Thoracic aorta (tissue), 2 donors: ENCODE measurements around the gene KIDINS220. TPM values are rescaled to one million over a fixed set of nuclear protein-coding genes. Genes with fewer than 3 reads are reported as not detected.

ENCODE experiments used
- ATAC-seq: fragments of 150-250 bp; one replicate; pipeline ENCODE4 v1.8.0; 2017; ENCODE audit warnings: low read depth; ENCODE audit not compliant: insufficient number of reproducible peaks, low FRiP score
- DNase-seq: peaks from one replicate; pipeline ENCODE4 v3.0.0-alpha.2; 2020; ENCODE audit warnings: low spot score
- H3K27ac ChIP-seq, 2 donors: fragments of 200-600 bp; sonication (generic); 1 replicate in 1 of 2; 2 replicates in 1 of 2; pipeline ENCODE4 v1.5.1; 2016; ENCODE audit warnings: mild to moderate bottlenecking in 2 of 2, moderate library complexity in 2 of 2
- H3K27me3 ChIP-seq: fragments of 200-600 bp; sonication (generic); replicated peaks from 2 replicates; pipeline ENCODE4 v1.6.0; 2016; ENCODE audit warnings: mild to moderate bottlenecking; ENCODE audit not compliant: insufficient read depth
- H3K36me3 ChIP-seq: fragments of 200-600 bp; sonication (generic); one replicate; pipeline ENCODE4 v1.5.1; 2016
- H3K4me1 ChIP-seq, 2 donors: fragments of 200-600 bp; sonication (generic); 1 replicate in 1 of 2; 2 replicates in 1 of 2; pipeline versions ENCODE4 v1.5.1 to v1.6.0; 2016; ENCODE audit warnings: low read depth in 2 of 2, mild to moderate bottlenecking in 1 of 2; ENCODE audit not compliant: control insufficient read depth in 1 of 2
- H3K4me3 ChIP-seq: fragments of 200-600 bp; sonication (generic); 2 replicates; pipeline ENCODE4 v1.5.1; 2016; ENCODE audit warnings: mild to moderate bottlenecking
- H3K9me3 ChIP-seq: fragments of 200-600 bp; sonication (generic); 2 replicates; pipeline ENCODE4 v1.5.1; 2016
- CTCF ChIP-seq: fragments of 200-600 bp; sonication (generic); IDR thresholded peaks from one replicate; pipeline ENCODE4 v1.5.1; 2019; ENCODE audit warnings: antibody characterized with exemption
- total RNA-seq, 2 donors: library from RNA; depleted of rRNA; stranded (reverse); fragments of >200 nt; gene quantifications; one replicate each; pipeline versions ENCODE4 v1.1.0 to v1.2.3, GENCODE V29; 2016

The KIDINS220 gene
- total RNA-seq, 2 donors from 2014 or later, result 107 to 113 TPM

- no peak for ATAC-seq
- H3K27me3 ChIP-seq, result no peaks in the 10 kb centered on the region
- TF ChIP-seq CTCF, result no peak
- H3K36me3 ChIP-seq, result peaks cover 28% of the 10 kb centered on the region
- H3K27ac ChIP-seq, result no peak overlapping the region
- no peak overlapping the region for H3K4me3 ChIP-seq
- no peak for DNase-seq
- no peaks in the 10 kb centered on the region for H3K9me3 ChIP-seq
- H3K4me1 ChIP-seq, result peaks cover 0 to 3% of the 10 kb centered on the region in 2 donors
Measured at GRCh38 chr2:8728305-8729015, 109.0 kb downstream of the KIDINS220 start.

DNA sequence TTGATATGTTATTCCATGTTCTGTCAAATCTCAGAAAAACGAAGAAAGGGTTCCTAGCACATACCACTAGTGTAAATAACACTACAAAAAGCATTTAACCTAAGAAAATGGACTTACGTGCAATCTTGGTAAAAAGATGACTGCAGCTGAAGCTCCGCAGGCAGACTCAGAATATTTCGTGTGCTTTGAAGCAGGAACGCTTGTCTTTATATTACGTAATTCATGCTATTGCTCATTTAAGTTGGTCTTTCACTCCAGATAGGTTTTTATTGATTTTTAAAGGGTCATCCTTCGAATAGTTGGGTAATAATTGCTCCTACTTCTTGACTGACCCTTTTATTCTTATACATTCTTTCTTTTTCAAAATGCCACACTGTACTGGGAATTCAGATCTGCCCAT is 111.6 kb downstream of the KIDINS220 start:
- Histone ChIP-seq H3K36me3 (peaks cover 10% of the 10 kb centered on the region), H3K27ac (no peak overlapping the region), H3K4me1 (peaks cover 0 to 3% of the 10 kb centered on the region in 2 donors), H3K9me3 (no peaks in the 10 kb centered on the region), H3K4me3 (no peak overlapping the region), H3K27me3 (no peaks in the 10 kb centered on the region)
- no peak for TF ChIP-seq CTCF
- DNase-seq (no peak), ATAC-seq (no peak)

GRCh38 chr2:8722986-8723385 is 114.4 kb downstream of the KIDINS220 start:
- Histone ChIP-seq H3K27ac (no peak overlapping the region), H3K27me3 (no peaks in the 10 kb centered on the region), H3K4me3 (no peak overlapping the region), H3K9me3 (no peaks in the 10 kb centered on the region), H3K4me1 (no peaks in the 10 kb centered on the region), H3K36me3 (peaks cover 6% of the 10 kb centered on the region)
- ATAC-seq (no peak), DNase-seq (no peak)
- TF ChIP-seq CTCF, result no peak

DNA sequence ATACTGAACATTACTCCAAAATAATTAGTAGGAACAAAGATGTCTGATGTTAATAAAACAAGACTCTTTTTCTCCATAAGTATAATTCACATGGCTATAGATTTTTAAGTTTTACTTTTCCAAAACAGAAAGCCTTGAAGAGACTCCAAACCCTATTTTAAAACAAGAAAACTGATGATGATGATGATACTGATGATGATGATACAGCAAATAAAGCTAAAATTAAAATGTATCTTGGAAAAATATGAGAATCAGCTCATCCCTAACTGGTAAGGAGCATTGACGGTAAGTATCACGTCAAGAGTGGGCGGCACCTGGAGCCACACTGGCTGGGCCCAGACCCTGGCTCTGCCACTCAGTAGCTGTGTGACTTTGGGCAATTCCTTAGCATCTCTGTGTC is 116.0 kb downstream of the KIDINS220 start:
- H3K4me1 ChIP-seq, result no peaks in the 10 kb centered on the region
- H3K36me3 ChIP-seq, result peaks cover under 1% of the 10 kb centered on the region
- H3K27me3 ChIP-seq, result no peaks in the 10 kb centered on the region
- TF ChIP-seq CTCF, result no peak
- no peaks in the 10 kb centered on the region for H3K9me3 ChIP-seq
- no peak for DNase-seq
- no peak overlapping the region for H3K4me3 ChIP-seq
- no peak overlapping the region for H3K27ac ChIP-seq
- ATAC-seq, result no peak

- TF ChIP-seq CTCF, result no peak
- Histone ChIP-seq H3K27me3 (no peaks in the 10 kb centered on the region), H3K9me3 (no peaks in the 10 kb centered on the region), H3K4me3 (no peak overlapping the region), H3K4me1 (no peaks in the 10 kb centered on the region), H3K36me3 (no peaks in the 10 kb centered on the region), H3K27ac (no peak overlapping the region)
- DNase-seq (no peak), ATAC-seq (no peak)
Measured at GRCh38 chr2:8720741-8721140, 116.7 kb downstream of the KIDINS220 start.
